Astrocyte (in vitro differentiated cells and primary cell): Measurements from ENCODE around the gene IGSF21. TPM values are rescaled to one million over a fixed set of nuclear protein-coding genes. Genes with fewer than 3 reads are reported as not detected.

ENCODE experiments used
- DNase-seq: peaks from one replicate; pipeline ENCODE4 v3.0.0-alpha.2; 2010; ENCODE audit warnings: low read depth
- FAIRE-seq: peaks from 2 replicates; lab custom pipeline; 2011; peaks lifted over from hg19 to GRCh38; lab: Jason Lieb, UNC
- H2AFZ ChIP-seq: 2 replicates; pipeline ENCODE4 v1.6.0; 2012; ENCODE audit warnings: low read depth, low read length, inconsistent platforms
- H3K27ac ChIP-seq: 2 replicates; pipeline ENCODE4 v1.5.1; 2011; ENCODE audit warnings: low read depth, low read length, inconsistent platforms
- H3K27me3 ChIP-seq: 2 replicates; pipeline ENCODE4 v1.6.0; 2011; ENCODE audit warnings: low read length, inconsistent platforms; ENCODE audit not compliant: insufficient read depth
- H3K36me3 ChIP-seq: 2 replicates; pipeline ENCODE4 v1.5.1; 2011; ENCODE audit warnings: low read length, inconsistent platforms; ENCODE audit not compliant: insufficient read depth
- H3K4me1 ChIP-seq: 2 replicates; pipeline ENCODE4 v1.5.1; 2011; ENCODE audit warnings: low read length, inconsistent platforms; ENCODE audit not compliant: insufficient read depth
- H3K4me2 ChIP-seq: 2 replicates; pipeline ENCODE4 v1.6.0; 2012; ENCODE audit warnings: low read length, inconsistent platforms
- H3K4me3 ChIP-seq: 2 replicates; pipeline ENCODE4 v1.5.1; 2011; ENCODE audit warnings: low read depth, mild to moderate bottlenecking, low read length, inconsistent platforms; ENCODE audit not compliant: insufficient read depth
- H3K79me2 ChIP-seq: 2 replicates; pipeline ENCODE4 v1.6.0; 2012; ENCODE audit warnings: mild to moderate bottlenecking, low read length, inconsistent platforms; ENCODE audit not compliant: insufficient read depth
- H3K9ac ChIP-seq: 2 replicates; pipeline ENCODE4 v1.6.0; 2012; ENCODE audit warnings: mild to moderate bottlenecking, low read length, inconsistent platforms
- H3K9me3 ChIP-seq: 2 replicates; pipeline ENCODE4 v1.5.1; 2012; ENCODE audit warnings: low read depth, mild to moderate bottlenecking, low read length, inconsistent platforms; ENCODE audit not compliant: insufficient read depth
- H4K20me1 ChIP-seq: 2 replicates; pipeline ENCODE4 v1.6.0; 2012; ENCODE audit warnings: low read length, inconsistent platforms; ENCODE audit not compliant: insufficient read depth
- H3K27ac Mint-ChIP-seq: one replicate; pipeline ENCODE4 v1.8.0; 2021; ENCODE audit warnings: mild to moderate bottlenecking, mixed read lengths; ENCODE audit not compliant: unreplicated experiment
- H3K27me3 Mint-ChIP-seq: one replicate; pipeline ENCODE4 v1.8.0; 2021; ENCODE audit warnings: low read depth, mixed read lengths; ENCODE audit not compliant: unreplicated experiment
- H3K36me3 Mint-ChIP-seq: one replicate; pipeline ENCODE4 v1.8.0; 2021; ENCODE audit warnings: low read depth, mixed read lengths; ENCODE audit not compliant: unreplicated experiment
- H3K4me1 Mint-ChIP-seq: one replicate; pipeline ENCODE4 v1.8.0; 2021; ENCODE audit warnings: low read depth, mixed read lengths; ENCODE audit not compliant: unreplicated experiment
- H3K4me3 Mint-ChIP-seq: one replicate; pipeline ENCODE4 v1.8.0; 2021; ENCODE audit warnings: mild to moderate bottlenecking, moderate library complexity, mixed read lengths; ENCODE audit not compliant: unreplicated experiment
- H3K9me3 Mint-ChIP-seq: one replicate; pipeline ENCODE4 v1.8.0; 2021; ENCODE audit warnings: mild to moderate bottlenecking, mixed read lengths; ENCODE audit not compliant: unreplicated experiment
- EZH2 ChIP-seq: IDR thresholded peaks from 2 replicates; pipeline ENCODE4 v1.6.1; 2012; ENCODE audit warnings: mild to moderate bottlenecking, low read length, inconsistent platforms; ENCODE audit not compliant: insufficient read depth
- total RNA-seq: library from RNA; stranded (reverse); gene quantifications from 2 replicates; pipeline ENCODE4 v1.2.1, GENCODE V29; 2021
- TF ChIP-seq, protein P1 (sequence below): IDR thresholded peaks from 2 replicates; pipeline ENCODE4 v1.5.1; 2011; ENCODE audit warnings: low read depth, mild to moderate bottlenecking, inconsistent platforms, low read length, moderate library complexity; ENCODE audit not compliant: insufficient read depth

Gene IGSF21
- total RNA-seq, 1 donor from 2014 or later = not detected

GRCh38 chr1:18283601-18284385 is 176.2 kb downstream of the IGSF21 start:
- H2AFZ ChIP-seq = no peak overlapping the region
- H3K9ac ChIP-seq = no peak overlapping the region
- peaks cover 9% of the 10 kb centered on the region for H3K4me1 Mint-ChIP-seq
- no peak overlapping the region for H3K4me3 Mint-ChIP-seq
- H3K27me3 ChIP-seq = no peaks in the 10 kb centered on the region
- FAIRE-seq (no peak), DNase-seq (no peak)
- H3K36me3 Mint-ChIP-seq = no peaks in the 10 kb centered on the region
- no peak for TF ChIP-seq EZH2
- TF ChIP-seq, protein P1, sequence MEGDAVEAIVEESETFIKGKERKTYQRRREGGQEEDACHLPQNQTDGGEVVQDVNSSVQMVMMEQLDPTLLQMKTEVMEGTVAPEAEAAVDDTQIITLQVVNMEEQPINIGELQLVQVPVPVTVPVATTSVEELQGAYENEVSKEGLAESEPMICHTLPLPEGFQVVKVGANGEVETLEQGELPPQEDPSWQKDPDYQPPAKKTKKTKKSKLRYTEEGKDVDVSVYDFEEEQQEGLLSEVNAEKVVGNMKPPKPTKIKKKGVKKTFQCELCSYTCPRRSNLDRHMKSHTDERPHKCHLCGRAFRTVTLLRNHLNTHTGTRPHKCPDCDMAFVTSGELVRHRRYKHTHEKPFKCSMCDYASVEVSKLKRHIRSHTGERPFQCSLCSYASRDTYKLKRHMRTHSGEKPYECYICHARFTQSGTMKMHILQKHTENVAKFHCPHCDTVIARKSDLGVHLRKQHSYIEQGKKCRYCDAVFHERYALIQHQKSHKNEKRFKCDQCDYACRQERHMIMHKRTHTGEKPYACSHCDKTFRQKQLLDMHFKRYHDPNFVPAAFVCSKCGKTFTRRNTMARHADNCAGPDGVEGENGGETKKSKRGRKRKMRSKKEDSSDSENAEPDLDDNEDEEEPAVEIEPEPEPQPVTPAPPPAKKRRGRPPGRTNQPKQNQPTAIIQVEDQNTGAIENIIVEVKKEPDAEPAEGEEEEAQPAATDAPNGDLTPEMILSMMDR = no peak
- H3K9me3 Mint-ChIP-seq = no peaks in the 10 kb centered on the region
- no peaks in the 10 kb centered on the region for H3K9me3 ChIP-seq
- H3K4me1 ChIP-seq = no peaks in the 10 kb centered on the region
- no peaks in the 10 kb centered on the region for H3K36me3 ChIP-seq
- H3K79me2 ChIP-seq = no peaks in the 10 kb centered on the region
- no peak overlapping the region for H3K27ac ChIP-seq
- H3K27me3 Mint-ChIP-seq = peaks cover 26% of the 10 kb centered on the region
- H3K27ac Mint-ChIP-seq = peak overlapping the region; percentile 29
- H3K4me2 ChIP-seq = no peak overlapping the region
- H4K20me1 ChIP-seq = no peaks in the 10 kb centered on the region
- no peak overlapping the region for H3K4me3 ChIP-seq

- no peak for TF ChIP-seq EZH2
- TF ChIP-seq, protein P1 = no peak
- DNase-seq = no peak
- no peaks in the 10 kb centered on the region for H3K79me2 ChIP-seq
- Mint-ChIP-seq H3K27me3 (peaks cover 30% of the 10 kb centered on the region), H3K27ac (no peak overlapping the region), H3K9me3 (no peaks in the 10 kb centered on the region), H3K4me1 (peaks cover 9% of the 10 kb centered on the region), H3K4me3 (no peak overlapping the region), H3K36me3 (no peaks in the 10 kb centered on the region)
- no peaks in the 10 kb centered on the region for H3K27me3 ChIP-seq
- no peak for FAIRE-seq
- no peak overlapping the region for H3K4me3 ChIP-seq
- H3K4me2 ChIP-seq = no peak overlapping the region
- H3K9ac ChIP-seq = no peak overlapping the region
- no peak overlapping the region for H2AFZ ChIP-seq
- H3K36me3 ChIP-seq = no peaks in the 10 kb centered on the region
- no peaks in the 10 kb centered on the region for H3K4me1 ChIP-seq
- no peaks in the 10 kb centered on the region for H3K9me3 ChIP-seq
- H3K27ac ChIP-seq = no peak overlapping the region
- no peaks in the 10 kb centered on the region for H4K20me1 ChIP-seq
Measured at GRCh38 chr1:18284805-18285537, 177.4 kb downstream of the IGSF21 start.

- no peak overlapping the region for H3K27ac ChIP-seq
- H3K36me3 ChIP-seq = no peaks in the 10 kb centered on the region
- no peaks in the 10 kb centered on the region for H3K9me3 ChIP-seq
- H3K79me2 ChIP-seq = no peaks in the 10 kb centered on the region
- no peaks in the 10 kb centered on the region for H3K4me1 ChIP-seq
- no peaks in the 10 kb centered on the region for H3K9me3 Mint-ChIP-seq
- no peak overlapping the region for H3K4me3 Mint-ChIP-seq
- no peak overlapping the region for H2AFZ ChIP-seq
- no peak overlapping the region for H3K9ac ChIP-seq
- no peak overlapping the region for H3K4me3 ChIP-seq
- FAIRE-seq = no peak
- H3K27ac Mint-ChIP-seq = no peak overlapping the region
- no peak overlapping the region for H3K4me2 ChIP-seq
- peaks cover 9% of the 10 kb centered on the region for H3K4me1 Mint-ChIP-seq
- no peaks in the 10 kb centered on the region for H3K36me3 Mint-ChIP-seq
- H4K20me1 ChIP-seq = no peaks in the 10 kb centered on the region
- peaks cover 32% of the 10 kb centered on the region for H3K27me3 Mint-ChIP-seq
- TF ChIP-seq, protein P1 = no peak
- no peak for TF ChIP-seq EZH2
- DNase-seq = no peak
- no peaks in the 10 kb centered on the region for H3K27me3 ChIP-seq
Measured at GRCh38 chr1:18285538-18285924, 177.9 kb downstream of the IGSF21 start.
